ENCODE measurements around the gene SEC22A.

SEC22A gene

DNA sequence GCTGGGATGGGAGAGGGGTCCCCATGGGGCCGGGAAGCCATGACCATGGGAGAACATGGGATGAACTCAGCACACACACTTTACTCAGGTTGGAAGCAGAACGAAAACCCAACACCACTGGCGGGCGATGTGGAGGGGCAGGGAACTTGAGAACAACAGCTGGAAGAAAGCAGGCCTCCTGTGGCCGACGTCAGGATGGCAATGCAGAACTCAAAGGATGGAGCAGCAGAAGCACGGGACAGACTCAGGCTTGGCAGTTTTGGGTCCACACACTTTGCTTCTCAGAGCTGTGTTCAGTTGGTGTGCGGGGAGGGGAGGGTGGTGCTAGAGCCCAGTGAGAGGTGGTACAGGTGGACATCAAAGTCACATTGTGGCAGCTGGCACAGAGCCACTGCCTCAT is 80.7 kb downstream of the SEC22A start:
- Histone ChIP-seq H3K9me3 (ENCODE audit: insufficient read depth, low read depth, low read length) (no peaks in the 10 kb centered on the region), H2AFZ (ENCODE audit: low read length) (no peak overlapping the region), H3F3A (ENCODE audit: low read depth) (no peaks in the 10 kb centered on the region), H3K36me3 (ENCODE audit: insufficient read depth, low read length) (no peaks in the 10 kb centered on the region), H3K9ac (ENCODE audit: low read depth, low read length, poor library complexity, severe bottlenecking) (no peak overlapping the region), H4K20me1 (ENCODE audit: insufficient read depth, low read length, poor library complexity, severe bottlenecking) (no peaks in the 10 kb centered on the region), H3K9me2 (replicated peaks; ENCODE audit: low read depth, low read length) (no peaks in the 10 kb centered on the region), H3K79me2 (ENCODE audit: insufficient read depth, low read length) (no peaks in the 10 kb centered on the region), H3K4me2 (ENCODE audit: low read depth, low read length, poor library complexity, severe bottlenecking) (no peak overlapping the region), H3K4me3 (ENCODE audit: low read length, poor library complexity, severe bottlenecking) (no peak overlapping the region), H3K4me1 (ENCODE audit: insufficient read depth, low read length, poor library complexity, severe bottlenecking) (no peaks in the 10 kb centered on the region), H3K27me3 (ENCODE audit: insufficient read depth, low read length, poor library complexity, severe bottlenecking) (no peaks in the 10 kb centered on the region)
- TF ChIP-seq, protein P1, sequence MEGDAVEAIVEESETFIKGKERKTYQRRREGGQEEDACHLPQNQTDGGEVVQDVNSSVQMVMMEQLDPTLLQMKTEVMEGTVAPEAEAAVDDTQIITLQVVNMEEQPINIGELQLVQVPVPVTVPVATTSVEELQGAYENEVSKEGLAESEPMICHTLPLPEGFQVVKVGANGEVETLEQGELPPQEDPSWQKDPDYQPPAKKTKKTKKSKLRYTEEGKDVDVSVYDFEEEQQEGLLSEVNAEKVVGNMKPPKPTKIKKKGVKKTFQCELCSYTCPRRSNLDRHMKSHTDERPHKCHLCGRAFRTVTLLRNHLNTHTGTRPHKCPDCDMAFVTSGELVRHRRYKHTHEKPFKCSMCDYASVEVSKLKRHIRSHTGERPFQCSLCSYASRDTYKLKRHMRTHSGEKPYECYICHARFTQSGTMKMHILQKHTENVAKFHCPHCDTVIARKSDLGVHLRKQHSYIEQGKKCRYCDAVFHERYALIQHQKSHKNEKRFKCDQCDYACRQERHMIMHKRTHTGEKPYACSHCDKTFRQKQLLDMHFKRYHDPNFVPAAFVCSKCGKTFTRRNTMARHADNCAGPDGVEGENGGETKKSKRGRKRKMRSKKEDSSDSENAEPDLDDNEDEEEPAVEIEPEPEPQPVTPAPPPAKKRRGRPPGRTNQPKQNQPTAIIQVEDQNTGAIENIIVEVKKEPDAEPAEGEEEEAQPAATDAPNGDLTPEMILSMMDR (conservative IDR thresholded peaks at IDR 0.05; ENCODE audit: low read length), result no peak
- TF ChIP-seq EZH2phosphoT487 (IDR thresholded peaks at IDR 0.05; ENCODE audit: borderline replicate concordance), result no peak

DNA sequence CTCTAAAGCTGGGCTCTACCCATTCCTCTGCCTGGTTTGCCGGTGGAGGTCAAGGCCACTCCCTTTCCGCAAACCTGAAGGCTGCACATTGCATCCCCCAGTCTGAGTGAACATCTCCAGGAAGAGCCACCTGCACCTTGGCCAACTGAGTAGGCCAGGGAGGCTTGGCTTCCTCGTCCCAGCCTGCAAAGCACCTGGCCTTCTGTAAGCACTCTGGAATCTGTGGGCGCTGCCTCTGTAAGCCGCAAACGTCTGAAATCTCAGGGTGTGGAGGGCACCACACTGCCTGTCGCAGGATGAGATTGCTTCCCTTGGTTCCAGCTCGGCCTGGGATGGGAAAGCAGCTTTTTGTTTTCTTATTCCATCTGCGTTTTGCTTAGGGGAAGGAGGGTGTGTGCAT is 81.3 kb downstream of the SEC22A start:
- no peak overlapping the region for H3K4me2 ChIP-seq (ENCODE audit: low read depth, low read length, poor library complexity, severe bottlenecking)
- no peaks in the 10 kb centered on the region for H3F3A ChIP-seq (ENCODE audit: low read depth)
- H3K4me1 ChIP-seq (ENCODE audit: insufficient read depth, low read length, poor library complexity, severe bottlenecking), result no peaks in the 10 kb centered on the region
- no peaks in the 10 kb centered on the region for H3K9me2 ChIP-seq (replicated peaks; ENCODE audit: low read depth, low read length)
- no peaks in the 10 kb centered on the region for H3K79me2 ChIP-seq (ENCODE audit: insufficient read depth, low read length)
- no peak overlapping the region for H2AFZ ChIP-seq (ENCODE audit: low read length)
- no peaks in the 10 kb centered on the region for H4K20me1 ChIP-seq (ENCODE audit: insufficient read depth, low read length, poor library complexity, severe bottlenecking)
- H3K4me3 ChIP-seq (ENCODE audit: low read length, poor library complexity, severe bottlenecking), result no peak overlapping the region
- H3K9me3 ChIP-seq (ENCODE audit: insufficient read depth, low read depth, low read length), result no peaks in the 10 kb centered on the region
- no peaks in the 10 kb centered on the region for H3K27me3 ChIP-seq (ENCODE audit: insufficient read depth, low read length, poor library complexity, severe bottlenecking)
- no peak for TF ChIP-seq EZH2phosphoT487 (IDR thresholded peaks at IDR 0.05; ENCODE audit: borderline replicate concordance)
- TF ChIP-seq, protein P1 (conservative IDR thresholded peaks at IDR 0.05; ENCODE audit: low read length), result no peak
- H3K36me3 ChIP-seq (ENCODE audit: insufficient read depth, low read length), result no peaks in the 10 kb centered on the region
- H3K9ac ChIP-seq (ENCODE audit: low read depth, low read length, poor library complexity, severe bottlenecking), result no peak overlapping the region

- H2AFZ ChIP-seq (ENCODE audit: low read length), result no peak overlapping the region
- no peaks in the 10 kb centered on the region for H3K36me3 ChIP-seq (ENCODE audit: insufficient read depth, low read length)
- H3F3A ChIP-seq (ENCODE audit: low read depth), result no peaks in the 10 kb centered on the region
- TF ChIP-seq, protein P1 (conservative IDR thresholded peaks at IDR 0.05; ENCODE audit: low read length), result no peak
- no peak for TF ChIP-seq EZH2phosphoT487 (IDR thresholded peaks at IDR 0.05; ENCODE audit: borderline replicate concordance)
- no peaks in the 10 kb centered on the region for H3K9me2 ChIP-seq (replicated peaks; ENCODE audit: low read depth, low read length)
- H4K20me1 ChIP-seq (ENCODE audit: insufficient read depth, low read length, poor library complexity, severe bottlenecking), result no peaks in the 10 kb centered on the region
- no peak overlapping the region for H3K4me3 ChIP-seq (ENCODE audit: low read length, poor library complexity, severe bottlenecking)
- H3K4me1 ChIP-seq (ENCODE audit: insufficient read depth, low read length, poor library complexity, severe bottlenecking), result no peaks in the 10 kb centered on the region
- H3K4me2 ChIP-seq (ENCODE audit: low read depth, low read length, poor library complexity, severe bottlenecking), result no peak overlapping the region
- H3K9ac ChIP-seq (ENCODE audit: low read depth, low read length, poor library complexity, severe bottlenecking), result no peak overlapping the region
- H3K27me3 ChIP-seq (ENCODE audit: insufficient read depth, low read length, poor library complexity, severe bottlenecking), result no peaks in the 10 kb centered on the region
- H3K79me2 ChIP-seq (ENCODE audit: insufficient read depth, low read length), result no peaks in the 10 kb centered on the region
- no peaks in the 10 kb centered on the region for H3K9me3 ChIP-seq (ENCODE audit: insufficient read depth, low read depth, low read length)
Observed at GRCh38 chr3:123283657-123284398, 82.1 kb downstream of the SEC22A start.
